CD14-positive monocyte (primary cell): Measurements from ENCODE around the gene YWHAE. TPM values are rescaled to one million over a fixed set of nuclear protein-coding genes. Genes with fewer than 3 reads are reported as not detected.
"Not testable (repeated sequence)": the region's sequence is repeated elsewhere in the genome, so short reads cannot be mapped to it uniquely, and the experiment has no call there.

Source experiments
- DNase-seq, 3 donors: peaks; one replicate each; pipeline ENCODE4 v3.0.0-alpha.2; 2011 to 2022
- H2AFZ ChIP-seq: 2 replicates; pipeline ENCODE4 v1.6.0; 2012; ENCODE audit warnings: mild to moderate bottlenecking, low read depth, low read length, inconsistent platforms; ENCODE audit not compliant: insufficient read depth, poor library complexity, severe bottlenecking
- H3K27ac ChIP-seq, 2 donors: 1 replicate in 1 of 2; 2 replicates in 1 of 2; pipeline ENCODE4 v1.5.1; 2012 to 2013; ENCODE audit warnings: low read length in 2 of 2, control low read depth in 1 of 2, inconsistent platforms in 1 of 2, low read depth in 1 of 2, mild to moderate bottlenecking in 1 of 2
- H3K27me3 ChIP-seq, 2 donors: one replicate each; pipeline versions ENCODE4 v1.6.0 to v1.6.1; 2011 to 2013; ENCODE audit warnings: low read length in 2 of 2; ENCODE audit not compliant: control insufficient read depth in 2 of 2, insufficient read depth in 2 of 2
- H3K36me3 ChIP-seq, 2 donors: replicated peaks in 1 of 2; 1 replicate in 1 of 2; 2 replicates in 1 of 2; pipeline versions ENCODE4 v1.5.1 to v1.6.1; 2012 to 2013; ENCODE audit warnings: low read length in 2 of 2, control low read depth in 1 of 2, inconsistent platforms in 1 of 2, mild to moderate bottlenecking in 1 of 2; ENCODE audit not compliant: insufficient read depth in 2 of 2, control insufficient read depth in 1 of 2
- H3K4me1 ChIP-seq, 2 donors: 1 replicate in 1 of 2; 2 replicates in 1 of 2; pipeline versions ENCODE4 v1.5.1 to v1.6.1; 2012 to 2013; ENCODE audit warnings: low read length in 2 of 2, control low read depth in 1 of 2, inconsistent platforms in 1 of 2, mild to moderate bottlenecking in 1 of 2, moderate library complexity in 1 of 2; ENCODE audit not compliant: insufficient read depth in 2 of 2, control insufficient read depth in 1 of 2
- H3K4me2 ChIP-seq: replicated peaks from 2 replicates; pipeline ENCODE3; 2012; ENCODE audit warnings: low read length, moderate library complexity, mild to moderate bottlenecking; ENCODE audit not compliant: poor library complexity, severe bottlenecking; ENCODE audit errors: extremely low read depth
- H3K4me3 ChIP-seq, 3 experiments: fragments of 200-600 bp in 1 of 3; sonication (generic) in 1 of 3; replicated peaks in 1 of 3; 1 replicate in 2 of 3; 2 replicates in 1 of 3; pipeline ENCODE4 v1.5.1; 2011 to 2013; ENCODE audit warnings: low read length in 3 of 3, mild to moderate bottlenecking in 3 of 3, control low read depth in 2 of 3, low read depth in 2 of 3, inconsistent platforms in 1 of 3, moderate library complexity in 1 of 3
- H3K79me2 ChIP-seq: 2 replicates; pipeline ENCODE4 v1.6.0; 2012; ENCODE audit warnings: mild to moderate bottlenecking, control low read depth, inconsistent platforms, low read length, moderate library complexity; ENCODE audit not compliant: insufficient read depth
- H3K9ac ChIP-seq: 2 replicates; pipeline ENCODE4 v1.6.0; 2017; ENCODE audit warnings: low read length, mild to moderate bottlenecking; ENCODE audit not compliant: insufficient read depth, poor library complexity, severe bottlenecking
- H3K9me3 ChIP-seq, 2 donors: replicated peaks in 1 of 2; 1 replicate in 1 of 2; 2 replicates in 1 of 2; pipeline versions ENCODE4 v1.5.1 to v1.6.1; 2012 to 2013; ENCODE audit warnings: low read length in 2 of 2, control low read depth in 1 of 2; ENCODE audit not compliant: control insufficient read depth in 1 of 2, insufficient read depth in 1 of 2
- H4K20me1 ChIP-seq: 2 replicates; pipeline ENCODE4 v1.6.0; 2012; ENCODE audit warnings: mild to moderate bottlenecking, low read length, control low read depth, moderate library complexity; ENCODE audit not compliant: insufficient read depth
- H3K27ac Mint-ChIP-seq, 7 donors: one replicate each; pipeline ENCODE4 v1.8.0; 2020; ENCODE audit warnings: mild to moderate bottlenecking in 7 of 7, mixed read lengths in 7 of 7, moderate library complexity in 6 of 7, inconsistent platforms in 2 of 7
- H3K27me3 Mint-ChIP-seq, 3 donors: one replicate each; pipeline ENCODE4 v1.8.0; 2021 to 2022; ENCODE audit warnings: low read depth in 3 of 3, mild to moderate bottlenecking in 3 of 3, mixed read lengths in 3 of 3, moderate library complexity in 3 of 3, inconsistent platforms in 1 of 3
- H3K36me3 Mint-ChIP-seq, 2 donors: one replicate each; pipeline ENCODE4 v1.8.0; 2020; ENCODE audit warnings: mixed read lengths in 2 of 2, inconsistent platforms in 1 of 2, mild to moderate bottlenecking in 1 of 2
- H3K4me1 Mint-ChIP-seq: one replicate; pipeline ENCODE4 v1.8.0; 2020; ENCODE audit warnings: mild to moderate bottlenecking, mixed read lengths
- H3K4me3 Mint-ChIP-seq, 2 donors: one replicate each; pipeline ENCODE4 v1.8.0; 2020; ENCODE audit warnings: mild to moderate bottlenecking in 2 of 2, mixed read lengths in 2 of 2, moderate library complexity in 1 of 2
- H3K9me3 Mint-ChIP-seq, 7 donors: one replicate each; pipeline ENCODE4 v1.8.0; 2020 to 2022; ENCODE audit warnings: mixed read lengths in 7 of 7, mild to moderate bottlenecking in 6 of 7, moderate library complexity in 6 of 7, inconsistent platforms in 2 of 7
- CTCF ChIP-seq: fragments of 200-600 bp; IDR thresholded peaks from one replicate; pipeline ENCODE4 v1.8.0; 2022; ENCODE audit warnings: antibody characterized with exemption, mild to moderate bottlenecking
- WGBS: methylation state at CpG from one replicate; pipeline ENCODE4 v1.1.5; 2013; ENCODE audit warnings: missing lambda C conversion rate; ENCODE audit not compliant: insufficient coverage; 5-methylcytosine and 5-hydroxymethylcytosine counted together
- intact Hi-C, 2 donors: fragments of 100-400 bp; cut with micrococcal nuclease; formaldehyde crosslinking; loops; one replicate each; pipeline versions ENCODE4 v1.15.0 to v1.15.1; 2023
- polyA plus RNA-seq, 3 donors: library from polyadenylated mRNA; depleted of rRNA in 1 of 3; unstranded in 2 of 3; stranded (reverse) in 1 of 3; fragments of 300-500 nt in 2 of 3; fragments of >200 nt in 1 of 3; fragmentation: Illumina TruSeq in 2 of 3; gene quantifications; 1 replicate in 2 of 3; 2 replicates in 1 of 3; pipeline ENCODE4 v1.2.3, GENCODE V29; 2012 to 2021

Gene YWHAE
- polyA plus RNA-seq, 3 donors, result 165 to 185 (median 168) TPM

GRCh38 chr17:1442721-1443120 is 42.7 kb upstream of the YWHAE start:
- DNase-seq, H3K4me3 ChIP-seq, H3K9me3 Mint-ChIP-seq, H3K4me1 Mint-ChIP-seq, H3K27me3 Mint-ChIP-seq, H2AFZ ChIP-seq, H3K4me3 Mint-ChIP-seq, H3K4me2 ChIP-seq, H3K9me3 ChIP-seq, H3K4me1 ChIP-seq, H3K9ac ChIP-seq, intact Hi-C loops, H3K27ac ChIP-seq, H3K27me3 ChIP-seq: not testable (repeated sequence)
- Histone ChIP-seq H3K36me3 (peaks cover 8 to 38% of the 10 kb centered on the region in 2 donors), H3K79me2 (peaks cover 99% of the 10 kb centered on the region), H4K20me1 (peaks cover 100% of the 10 kb centered on the region)
- H3K27ac Mint-ChIP-seq, result peak overlapping the region in 1 of 7 donors; percentile 49
- H3K36me3 Mint-ChIP-seq, result peaks cover 4 to 49% of the 10 kb centered on the region in 2 donors
- WGBS, result 100% methylated on average over 4 of the region's 6 CpGs

- Histone ChIP-seq H3K4me2 (no peak overlapping the region), H3K27me3 (no peaks in the 10 kb centered on the region), H3K9me3 (no peaks in the 10 kb centered on the region), H3K4me1 (peaks cover 2 to 3% of the 10 kb centered on the region in 2 donors), H3K4me3 (no peak overlapping the region), H3K36me3 (peaks cover 11 to 42% of the 10 kb centered on the region in 2 donors), H3K27ac (no peak overlapping the region), H3K79me2 (peaks cover 99% of the 10 kb centered on the region), H4K20me1 (peaks cover 100% of the 10 kb centered on the region), H3K9ac (no peak overlapping the region), H2AFZ (no peak overlapping the region)
- WGBS, result 100% methylated on average over 1 of the region's 4 CpGs
- intact Hi-C loops, result no loop called here
- H3K27me3 Mint-ChIP-seq, result peaks cover 0 to 3% (median 0%) of the 10 kb centered on the region in 3 donors
- TF ChIP-seq CTCF, result no peak
- H3K36me3 Mint-ChIP-seq, result peaks cover 8 to 54% of the 10 kb centered on the region in 2 donors
- peaks cover 4% of the 10 kb centered on the region for H3K4me1 Mint-ChIP-seq
- H3K4me3 Mint-ChIP-seq, result no peak overlapping the region
- no peak for DNase-seq
- H3K9me3 Mint-ChIP-seq, result no peaks in the 10 kb centered on the region
- no peak overlapping the region for H3K27ac Mint-ChIP-seq
These were observed 42.2 kb upstream of the YWHAE start for GRCh38 chr17:1442187-1442586.
